Measurements from ENCODE around the gene DSG3.

DNA sequence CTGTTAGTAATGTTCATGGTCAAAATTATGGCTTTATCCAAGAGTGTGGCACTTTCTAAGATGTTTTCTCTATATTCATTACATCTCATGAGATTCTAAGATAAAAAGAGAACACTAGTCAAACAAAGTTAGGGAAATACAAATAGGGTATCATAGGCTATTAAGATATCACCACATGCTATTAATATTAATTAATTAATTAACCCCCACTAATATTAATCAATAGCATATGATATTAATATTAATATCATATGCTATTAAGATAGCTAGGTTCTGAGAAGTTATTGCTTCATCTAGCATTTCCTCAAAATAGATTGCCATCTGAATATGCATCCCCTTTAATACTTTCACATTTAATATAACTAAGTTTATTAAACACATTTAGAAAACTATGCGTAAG lies 22.1 kb downstream of the DSG3 start:
- TF ChIP-seq, protein P1, sequence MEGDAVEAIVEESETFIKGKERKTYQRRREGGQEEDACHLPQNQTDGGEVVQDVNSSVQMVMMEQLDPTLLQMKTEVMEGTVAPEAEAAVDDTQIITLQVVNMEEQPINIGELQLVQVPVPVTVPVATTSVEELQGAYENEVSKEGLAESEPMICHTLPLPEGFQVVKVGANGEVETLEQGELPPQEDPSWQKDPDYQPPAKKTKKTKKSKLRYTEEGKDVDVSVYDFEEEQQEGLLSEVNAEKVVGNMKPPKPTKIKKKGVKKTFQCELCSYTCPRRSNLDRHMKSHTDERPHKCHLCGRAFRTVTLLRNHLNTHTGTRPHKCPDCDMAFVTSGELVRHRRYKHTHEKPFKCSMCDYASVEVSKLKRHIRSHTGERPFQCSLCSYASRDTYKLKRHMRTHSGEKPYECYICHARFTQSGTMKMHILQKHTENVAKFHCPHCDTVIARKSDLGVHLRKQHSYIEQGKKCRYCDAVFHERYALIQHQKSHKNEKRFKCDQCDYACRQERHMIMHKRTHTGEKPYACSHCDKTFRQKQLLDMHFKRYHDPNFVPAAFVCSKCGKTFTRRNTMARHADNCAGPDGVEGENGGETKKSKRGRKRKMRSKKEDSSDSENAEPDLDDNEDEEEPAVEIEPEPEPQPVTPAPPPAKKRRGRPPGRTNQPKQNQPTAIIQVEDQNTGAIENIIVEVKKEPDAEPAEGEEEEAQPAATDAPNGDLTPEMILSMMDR (IDR thresholded peaks at IDR 0.05) = no peak
- no peak for TF ChIP-seq POLR2A (IDR thresholded peaks at IDR 0.05)
- no peak for TF ChIP-seq EP300 (IDR thresholded peaks at IDR 0.05)

Data from gastroesophageal sphincter (tissue), 3 donors.